CD4-positive, alpha-beta T cell (primary cell): Measurements from ENCODE around the gene MPP1. TPM values are rescaled to one million over a fixed set of nuclear protein-coding genes. Genes with fewer than 3 reads are reported as not detected.

ENCODE experiments used
- ATAC-seq: fragments of 200-7000 bp; cut with Tn5 transposase; one replicate; pipeline ENCODE4 v1.10.0; 2022; ENCODE audit warnings: mild to moderate bottlenecking; ENCODE audit not compliant: poor library complexity
- CTCF ChIA-PET: fragments of 350-600 bp; sonication (Branson Sonifier 250); formaldehyde crosslinking; loops from one replicate; lab custom pipeline; 2021; ENCODE audit warnings: antibody characterized with exemption, inconsistent platforms; lab: Charles Lee
- POLR2A ChIA-PET: fragments of 350-600 bp; sonication (Branson Sonifier 250); formaldehyde crosslinking; loops from one replicate; lab custom pipeline; 2021; ENCODE audit warnings: antibody characterized with exemption, inconsistent platforms; lab: Charles Lee
- DNase-seq, 14 experiments: peaks; one replicate each; pipeline ENCODE4 v3.0.0-alpha.2; 2013 to 2020; ENCODE audit warnings: mixed read lengths in 2 of 14
- H3K27ac ChIP-seq, 2 donors: one replicate each; pipeline versions ENCODE4 v1.5.1 to v1.7.0; 2013; ENCODE audit warnings: low read length in 2 of 2, low read depth in 1 of 2, mild to moderate bottlenecking in 1 of 2
- H3K27me3 ChIP-seq, 2 experiments: 1 replicate in 1 of 2; 2 replicates in 1 of 2; pipeline versions ENCODE4 v1.6.1 to v1.7.0; 2013; ENCODE audit warnings: low read length in 2 of 2, control low read depth in 1 of 2, mild to moderate bottlenecking in 1 of 2, moderate library complexity in 1 of 2; ENCODE audit not compliant: insufficient read depth in 2 of 2, control insufficient read depth in 1 of 2
- H3K36me3 ChIP-seq: one replicate; pipeline ENCODE4 v1.6.1; 2013; ENCODE audit warnings: low read length, control low read depth; ENCODE audit not compliant: insufficient read depth
- H3K4me1 ChIP-seq: one replicate; pipeline ENCODE4 v1.6.1; 2013; ENCODE audit warnings: low read length, control low read depth; ENCODE audit not compliant: insufficient read depth
- H3K4me3 ChIP-seq: one replicate; pipeline ENCODE4 v1.5.1; 2013; ENCODE audit warnings: mild to moderate bottlenecking, low read length, moderate library complexity
- H3K9me3 ChIP-seq, 2 experiments: 1 replicate in 1 of 2; 2 replicates in 1 of 2; pipeline versions ENCODE4 v1.6.1 to v1.7.0; 2013; ENCODE audit warnings: low read length in 2 of 2, mild to moderate bottlenecking in 2 of 2, control low read depth in 1 of 2, moderate library complexity in 1 of 2; ENCODE audit not compliant: control insufficient read depth in 1 of 2, insufficient read depth in 1 of 2
- H3K27ac Mint-ChIP-seq: one replicate; pipeline ENCODE4 v1.8.0; 2020; ENCODE audit warnings: mixed read lengths
- H3K27me3 Mint-ChIP-seq: one replicate; pipeline ENCODE4 v1.8.0; 2021; ENCODE audit warnings: mixed read lengths
- H3K36me3 Mint-ChIP-seq: one replicate; pipeline ENCODE4 v1.8.0; 2021; ENCODE audit warnings: low read depth, mixed read lengths
- H3K4me1 Mint-ChIP-seq: one replicate; pipeline ENCODE4 v1.8.0; 2021; ENCODE audit warnings: low read depth, mixed read lengths
- H3K4me3 Mint-ChIP-seq: one replicate; pipeline ENCODE4 v1.8.0; 2020; ENCODE audit warnings: mild to moderate bottlenecking, mixed read lengths
- H3K9me3 Mint-ChIP-seq: one replicate; pipeline ENCODE4 v1.8.0; 2020; ENCODE audit warnings: mixed read lengths
- intact Hi-C, 2 experiments: fragments of 100-400 bp; cut with DNase I in 1 of 2; cut with micrococcal nuclease in 1 of 2; formaldehyde crosslinking; loops; one replicate each; pipeline versions ENCODE4 v1.15.1 to v1.9.0; 2023 to 2025; cut with DNase I, micrococcal nuclease
- total RNA-seq, 174 experiments: library from RNA in 2 of 174; stranded (reverse) in 2 of 174; gene quantifications; one replicate each; pipeline ENCODE4 v1.2.3 and lab custom pipeline; 2021 to 2026
- TF ChIP-seq, protein P1 (sequence below): fragments of 200-600 bp; IDR thresholded peaks from one replicate; pipeline ENCODE4 v1.8.0; 2022; ENCODE audit warnings: antibody characterized with exemption, mild to moderate bottlenecking

Gene MPP1
- total RNA-seq, 2 experiments from 2014 or later, result 10.7 to 13.1 TPM

GRCh38 chrX:154730253-154730891 lies 74.9 kb downstream of the MPP1 start:
- H3K36me3 ChIP-seq, result no peaks in the 10 kb centered on the region
- no peak for ATAC-seq
- TF ChIP-seq, protein P1, sequence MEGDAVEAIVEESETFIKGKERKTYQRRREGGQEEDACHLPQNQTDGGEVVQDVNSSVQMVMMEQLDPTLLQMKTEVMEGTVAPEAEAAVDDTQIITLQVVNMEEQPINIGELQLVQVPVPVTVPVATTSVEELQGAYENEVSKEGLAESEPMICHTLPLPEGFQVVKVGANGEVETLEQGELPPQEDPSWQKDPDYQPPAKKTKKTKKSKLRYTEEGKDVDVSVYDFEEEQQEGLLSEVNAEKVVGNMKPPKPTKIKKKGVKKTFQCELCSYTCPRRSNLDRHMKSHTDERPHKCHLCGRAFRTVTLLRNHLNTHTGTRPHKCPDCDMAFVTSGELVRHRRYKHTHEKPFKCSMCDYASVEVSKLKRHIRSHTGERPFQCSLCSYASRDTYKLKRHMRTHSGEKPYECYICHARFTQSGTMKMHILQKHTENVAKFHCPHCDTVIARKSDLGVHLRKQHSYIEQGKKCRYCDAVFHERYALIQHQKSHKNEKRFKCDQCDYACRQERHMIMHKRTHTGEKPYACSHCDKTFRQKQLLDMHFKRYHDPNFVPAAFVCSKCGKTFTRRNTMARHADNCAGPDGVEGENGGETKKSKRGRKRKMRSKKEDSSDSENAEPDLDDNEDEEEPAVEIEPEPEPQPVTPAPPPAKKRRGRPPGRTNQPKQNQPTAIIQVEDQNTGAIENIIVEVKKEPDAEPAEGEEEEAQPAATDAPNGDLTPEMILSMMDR, result no peak
- H3K4me3 Mint-ChIP-seq, result no peak overlapping the region
- peaks cover 63% of the 10 kb centered on the region for H3K4me1 ChIP-seq
- intact Hi-C loops, result no loop called here
- DNase-seq, result no peak
- no peaks in the 10 kb centered on the region for H3K27me3 Mint-ChIP-seq
- no peaks in the 10 kb centered on the region for H3K9me3 ChIP-seq
- no peaks in the 10 kb centered on the region for H3K36me3 Mint-ChIP-seq
- H3K27ac ChIP-seq, result peak overlapping the region; percentile 4 to 52
- peak overlapping the region; percentile 94 for H3K27ac Mint-ChIP-seq
- H3K9me3 Mint-ChIP-seq, result no peaks in the 10 kb centered on the region
- no peak overlapping the region for H3K4me3 ChIP-seq
- peaks cover 86% of the 10 kb centered on the region for H3K4me1 Mint-ChIP-seq
- ChIA-PET POLR2A (no interaction called here), CTCF (interaction anchor here (0.5 to 2.4 kb wide), 2 partner anchors 18 to 657 kb away, joined by 3 to 9 read pairs; no protein-coding TSS in a partner anchor)
- H3K27me3 ChIP-seq, result no peaks in the 10 kb centered on the region

DNA sequence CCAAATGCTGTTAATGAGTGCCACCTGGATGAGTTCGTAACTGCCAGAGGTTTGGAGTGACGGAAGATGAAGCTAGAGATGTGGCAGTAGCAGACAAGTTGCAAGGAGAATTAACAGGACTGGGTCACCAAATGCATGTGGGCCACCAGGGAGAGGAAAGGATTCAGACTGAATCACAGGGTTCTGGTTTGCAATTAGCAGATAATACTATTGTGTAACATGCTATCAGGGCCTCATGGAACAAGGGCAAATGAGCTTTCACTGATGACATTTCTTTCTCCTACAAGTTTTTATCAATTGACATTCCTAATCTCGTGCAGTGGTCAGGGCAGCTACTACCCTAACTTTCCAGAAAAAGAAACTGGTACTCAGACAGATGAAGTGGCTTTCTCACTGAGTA lies 75.8 kb downstream of the MPP1 start:
- CTCF ChIA-PET, result interaction anchor here (2.4 kb wide), 1 partner anchor 19 kb away, joined by 9 read pairs; no protein-coding TSS in a partner anchor
- H3K9me3 ChIP-seq, result no peaks in the 10 kb centered on the region
- peaks cover 64% of the 10 kb centered on the region for H3K4me1 ChIP-seq
- H3K36me3 ChIP-seq, result no peaks in the 10 kb centered on the region
- no peak overlapping the region for H3K4me3 ChIP-seq
- H3K4me3 Mint-ChIP-seq, result no peak overlapping the region
- POLR2A ChIA-PET, result no interaction called here
- no peaks in the 10 kb centered on the region for H3K9me3 Mint-ChIP-seq
- H3K27me3 Mint-ChIP-seq, result no peaks in the 10 kb centered on the region
- no peaks in the 10 kb centered on the region for H3K36me3 Mint-ChIP-seq
- ATAC-seq, result no peak
- no peak overlapping the region for H3K27ac Mint-ChIP-seq
- no peak overlapping the region for H3K27ac ChIP-seq
- no peak for DNase-seq
- intact Hi-C loops, result no loop called here
- peaks cover 85% of the 10 kb centered on the region for H3K4me1 Mint-ChIP-seq
- TF ChIP-seq, protein P1, result no peak
- no peaks in the 10 kb centered on the region for H3K27me3 ChIP-seq

Other genes with a start within 250 kb of the MPP1 start
- not detected for gene CTAG1A, start 220.4 kb downstream of the MPP1 start, total RNA-seq
- not detected for gene CTAG1B, start 186.2 kb downstream of the MPP1 start, total RNA-seq
- not detected for gene CTAG2, start 151.9 kb downstream of the MPP1 start, total RNA-seq
- 1 to 10 TPM; 3.4 to 3.5 TPM for gene GAB3, start 54.4 kb downstream of the MPP1 start, total RNA-seq
- 10 to 100 TPM; 51.7 to 58.6 TPM for gene DKC1, start 42.6 kb downstream of the MPP1 start, total RNA-seq
- gene SMIM9, start 29.2 kb upstream of the MPP1 start, total RNA-seq, result not detected
- 1 to 10 TPM; 6.4 to 6.5 TPM for gene F8A1, start 80.9 kb upstream of the MPP1 start, total RNA-seq
- gene F8, start 217.2 kb upstream of the MPP1 start, total RNA-seq, result under 1 TPM; 0.66 to 0.67 TPM
- 10 to 100 TPM; 37.2 to 37.4 TPM for gene FUNDC2, start 221.4 kb upstream of the MPP1 start, total RNA-seq